ENCODE data around the gene PNPLA7. TPM values are rescaled to one million over a fixed set of nuclear protein-coding genes. Genes with fewer than 3 reads are reported as not detected.

PNPLA7 gene
- total RNA-seq, 1 experiment from 2014 or later, result 1.8 TPM

GRCh38 chr9:137506702-137507171 is 43.5 kb downstream of the PNPLA7 start (continued):
- no peak for TF ChIP-seq TCF7L2 (IDR thresholded peaks at IDR 0.05; ENCODE audit: borderline replicate concordance, extremely low read depth, insufficient read depth, insufficient read length)

- no peaks in the 10 kb centered on the region for H3K27me3 ChIP-seq (ENCODE audit: insufficient read depth, low read length)
- RAD21 ChIA-PET (ENCODE audit: low non-redundant PET in 1 of 2, low total read pairs in 2 of 2, uncharacterized antibody in 2 of 2, unreplicated experiment in 2 of 2), result no interaction called here
- no peaks in the 10 kb centered on the region for H4K20me1 ChIP-seq (ENCODE audit: insufficient read depth)
- no peaks in the 10 kb centered on the region for H3K79me2 ChIP-seq (ENCODE audit: insufficient read depth, low read length)
- CTCF ChIA-PET, result no interaction called here
- no peak overlapping the region for H3K4me2 ChIP-seq (ENCODE audit: low read length)
- no peak for TF ChIP-seq JUND (IDR thresholded peaks at IDR 0.05)
- no peak for TF ChIP-seq EZH2phosphoT487 (IDR thresholded peaks at IDR 0.05; ENCODE audit: borderline replicate concordance)
- TF ChIP-seq, protein P1, sequence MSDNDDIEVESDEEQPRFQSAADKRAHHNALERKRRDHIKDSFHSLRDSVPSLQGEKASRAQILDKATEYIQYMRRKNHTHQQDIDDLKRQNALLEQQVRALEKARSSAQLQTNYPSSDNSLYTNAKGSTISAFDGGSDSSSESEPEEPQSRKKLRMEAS (IDR thresholded peaks at IDR 0.05), result no peak
- TF ChIP-seq SRF (IDR thresholded peaks at IDR 0.05; ENCODE audit: low read depth), result no peak
- TF ChIP-seq, protein P2, sequence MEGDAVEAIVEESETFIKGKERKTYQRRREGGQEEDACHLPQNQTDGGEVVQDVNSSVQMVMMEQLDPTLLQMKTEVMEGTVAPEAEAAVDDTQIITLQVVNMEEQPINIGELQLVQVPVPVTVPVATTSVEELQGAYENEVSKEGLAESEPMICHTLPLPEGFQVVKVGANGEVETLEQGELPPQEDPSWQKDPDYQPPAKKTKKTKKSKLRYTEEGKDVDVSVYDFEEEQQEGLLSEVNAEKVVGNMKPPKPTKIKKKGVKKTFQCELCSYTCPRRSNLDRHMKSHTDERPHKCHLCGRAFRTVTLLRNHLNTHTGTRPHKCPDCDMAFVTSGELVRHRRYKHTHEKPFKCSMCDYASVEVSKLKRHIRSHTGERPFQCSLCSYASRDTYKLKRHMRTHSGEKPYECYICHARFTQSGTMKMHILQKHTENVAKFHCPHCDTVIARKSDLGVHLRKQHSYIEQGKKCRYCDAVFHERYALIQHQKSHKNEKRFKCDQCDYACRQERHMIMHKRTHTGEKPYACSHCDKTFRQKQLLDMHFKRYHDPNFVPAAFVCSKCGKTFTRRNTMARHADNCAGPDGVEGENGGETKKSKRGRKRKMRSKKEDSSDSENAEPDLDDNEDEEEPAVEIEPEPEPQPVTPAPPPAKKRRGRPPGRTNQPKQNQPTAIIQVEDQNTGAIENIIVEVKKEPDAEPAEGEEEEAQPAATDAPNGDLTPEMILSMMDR (IDR thresholded peaks at IDR 0.05 in 2 of 3, conservative IDR thresholded peaks at IDR 0.05 in 1 of 3; ENCODE audit: borderline replicate concordance in 1 of 3, insufficient read depth in 1 of 3, low read depth in 2 of 3, low read length in 2 of 3), result no peak
- no peak for TF ChIP-seq EZH2 (IDR thresholded peaks at IDR 0.05)
- TF ChIP-seq POLR2AphosphoS5 (IDR thresholded peaks at IDR 0.05; ENCODE audit: low read depth, low read length), result no peak
- no peak for TF ChIP-seq SP1 (IDR thresholded peaks at IDR 0.05; ENCODE audit: low read depth)
- TF ChIP-seq TCF7L2 (IDR thresholded peaks at IDR 0.05; ENCODE audit: borderline replicate concordance, extremely low read depth, insufficient read depth, insufficient read length), result no peak
- TF ChIP-seq EGR1 (IDR thresholded peaks at IDR 0.05; ENCODE audit: low read depth), result no peak
- no peak for TF ChIP-seq ELF1 (IDR thresholded peaks at IDR 0.05; ENCODE audit: borderline replicate concordance, low read depth)
- no peak for TF ChIP-seq YY1 (IDR thresholded peaks at IDR 0.05; ENCODE audit: extremely low read depth, insufficient replicate concordance, low read depth, low read length)
- TF ChIP-seq, protein P3, sequence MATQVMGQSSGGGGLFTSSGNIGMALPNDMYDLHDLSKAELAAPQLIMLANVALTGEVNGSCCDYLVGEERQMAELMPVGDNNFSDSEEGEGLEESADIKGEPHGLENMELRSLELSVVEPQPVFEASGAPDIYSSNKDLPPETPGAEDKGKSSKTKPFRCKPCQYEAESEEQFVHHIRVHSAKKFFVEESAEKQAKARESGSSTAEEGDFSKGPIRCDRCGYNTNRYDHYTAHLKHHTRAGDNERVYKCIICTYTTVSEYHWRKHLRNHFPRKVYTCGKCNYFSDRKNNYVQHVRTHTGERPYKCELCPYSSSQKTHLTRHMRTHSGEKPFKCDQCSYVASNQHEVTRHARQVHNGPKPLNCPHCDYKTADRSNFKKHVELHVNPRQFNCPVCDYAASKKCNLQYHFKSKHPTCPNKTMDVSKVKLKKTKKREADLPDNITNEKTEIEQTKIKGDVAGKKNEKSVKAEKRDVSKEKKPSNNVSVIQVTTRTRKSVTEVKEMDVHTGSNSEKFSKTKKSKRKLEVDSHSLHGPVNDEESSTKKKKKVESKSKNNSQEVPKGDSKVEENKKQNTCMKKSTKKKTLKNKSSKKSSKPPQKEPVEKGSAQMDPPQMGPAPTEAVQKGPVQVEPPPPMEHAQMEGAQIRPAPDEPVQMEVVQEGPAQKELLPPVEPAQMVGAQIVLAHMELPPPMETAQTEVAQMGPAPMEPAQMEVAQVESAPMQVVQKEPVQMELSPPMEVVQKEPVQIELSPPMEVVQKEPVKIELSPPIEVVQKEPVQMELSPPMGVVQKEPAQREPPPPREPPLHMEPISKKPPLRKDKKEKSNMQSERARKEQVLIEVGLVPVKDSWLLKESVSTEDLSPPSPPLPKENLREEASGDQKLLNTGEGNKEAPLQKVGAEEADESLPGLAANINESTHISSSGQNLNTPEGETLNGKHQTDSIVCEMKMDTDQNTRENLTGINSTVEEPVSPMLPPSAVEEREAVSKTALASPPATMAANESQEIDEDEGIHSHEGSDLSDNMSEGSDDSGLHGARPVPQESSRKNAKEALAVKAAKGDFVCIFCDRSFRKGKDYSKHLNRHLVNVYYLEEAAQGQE (IDR thresholded peaks at IDR 0.05; ENCODE audit: low read depth), result no peak
- no peak for TF ChIP-seq CEBPB (IDR thresholded peaks at IDR 0.05; ENCODE audit: low read depth)
- TF ChIP-seq, protein P4, sequence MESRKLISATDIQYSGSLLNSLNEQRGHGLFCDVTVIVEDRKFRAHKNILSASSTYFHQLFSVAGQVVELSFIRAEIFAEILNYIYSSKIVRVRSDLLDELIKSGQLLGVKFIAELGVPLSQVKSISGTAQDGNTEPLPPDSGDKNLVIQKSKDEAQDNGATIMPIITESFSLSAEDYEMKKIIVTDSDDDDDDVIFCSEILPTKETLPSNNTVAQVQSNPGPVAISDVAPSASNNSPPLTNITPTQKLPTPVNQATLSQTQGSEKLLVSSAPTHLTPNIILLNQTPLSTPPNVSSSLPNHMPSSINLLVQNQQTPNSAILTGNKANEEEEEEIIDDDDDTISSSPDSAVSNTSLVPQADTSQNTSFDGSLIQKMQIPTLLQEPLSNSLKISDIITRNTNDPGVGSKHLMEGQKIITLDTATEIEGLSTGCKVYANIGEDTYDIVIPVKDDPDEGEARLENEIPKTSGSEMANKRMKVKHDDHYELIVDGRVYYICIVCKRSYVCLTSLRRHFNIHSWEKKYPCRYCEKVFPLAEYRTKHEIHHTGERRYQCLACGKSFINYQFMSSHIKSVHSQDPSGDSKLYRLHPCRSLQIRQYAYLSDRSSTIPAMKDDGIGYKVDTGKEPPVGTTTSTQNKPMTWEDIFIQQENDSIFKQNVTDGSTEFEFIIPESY (IDR thresholded peaks at IDR 0.05; ENCODE audit: extremely low read depth, insufficient replicate concordance, low read length), result no peak
- no peak for TF ChIP-seq POLR2A (IDR thresholded peaks at IDR 0.05; ENCODE audit: borderline replicate concordance, extremely low read depth, insufficient read depth, insufficient read length)
- TF ChIP-seq ZFX (IDR thresholded peaks at IDR 0.05), result no peak
- no peaks in the 10 kb centered on the region for H3K9me2 ChIP-seq (ENCODE audit: insufficient read depth)
- H3K36me3 ChIP-seq (ENCODE audit: control insufficient read depth in 1 of 2, insufficient read depth in 2 of 2, low read length in 2 of 2), result no peaks in the 10 kb centered on the region
- H3K27ac ChIP-seq (ENCODE audit: low read depth, low read length), result no peak overlapping the region
- POLR2A ChIA-PET, result no interaction called here
- H3K4me1 ChIP-seq (ENCODE audit: control insufficient read depth in 1 of 2, insufficient read depth in 2 of 2, low read length in 2 of 2), result no peaks in the 10 kb centered on the region
- DNase-seq (ENCODE audit: low read depth, low spot score), result no peak
- intact Hi-C loops (cut with micrococcal nuclease), result no loop called here
- no peaks in the 10 kb centered on the region for H3K9me3 ChIP-seq (ENCODE audit: control insufficient read depth in 1 of 2, insufficient read depth in 1 of 2, low read depth in 1 of 2, low read length in 2 of 2)
- no peak for ATAC-seq
- H3K4me3 ChIP-seq (replicated peaks in 1 of 2; ENCODE audit: low read depth in 1 of 2, low read length in 2 of 2), result no peak overlapping the region
- BruUV-seq (replicated peaks), result no TSS peak
- H3K9ac ChIP-seq (ENCODE audit: low read length), result no peak overlapping the region
- no peak overlapping the region for H2AFZ ChIP-seq (ENCODE audit: low read depth, low read length, poor library complexity, severe bottlenecking)
Measured at GRCh38 chr9:137506274-137506673, 43.9 kb downstream of the PNPLA7 start.
